ENCODE measurements around the gene FGD6.

Gene FGD6

GRCh38 chr12:95037906-95038305, 179.4 kb downstream of the FGD6 start:
- no peak for TF ChIP-seq CTCF (IDR thresholded peaks at IDR 0.05; ENCODE audit: low read depth, low read length, missing control alignments)
- no peak overlapping the region for H3K4me3 ChIP-seq (replicated peaks; ENCODE audit: low read depth, low read length)
- no peak for DNase-seq (ENCODE audit: extremely low read depth, low read depth)

GRCh38 chr12:95034750-95035149, 182.5 kb downstream of the FGD6 start:
- TF ChIP-seq CTCF (IDR thresholded peaks at IDR 0.05; ENCODE audit: low read depth, low read length, missing control alignments) = no peak
- H3K4me3 ChIP-seq (replicated peaks; ENCODE audit: low read depth, low read length) = no peak overlapping the region
- DNase-seq (ENCODE audit: extremely low read depth, low read depth) = no peak

Data from HFF-Myc (cell line).